Neural cell (in vitro differentiated cells): ENCODE measurements around the gene LCE1E. TPM values are rescaled to one million over a fixed set of nuclear protein-coding genes. Genes with fewer than 3 reads are reported as not detected.

ENCODE experiments used
- H2AFZ ChIP-seq: fragments of 200-600, 300-800 bp; sonication (generic), shearing (Covaris generic); 2 replicates; pipeline ENCODE4 v1.6.0; 2014; ENCODE audit warnings: low read depth, mild to moderate bottlenecking, antibody characterized with exemption, low read length, moderate library complexity
- H3F3A ChIP-seq: fragments of 200-600 bp; shearing (Covaris generic); 2 replicates; pipeline ENCODE4 v1.6.1; 2016; ENCODE audit warnings: mild to moderate bottlenecking, moderate library complexity, mixed read lengths, antibody characterized with exemption, low read length; ENCODE audit not compliant: insufficient read depth, poor library complexity, severe bottlenecking
- H3K27ac ChIP-seq: fragments of 200-600, 300-800 bp; sonication (generic), shearing (Covaris generic); 2 replicates; pipeline ENCODE4 v1.5.1; 2014; ENCODE audit warnings: mild to moderate bottlenecking, low read length, moderate library complexity
- H3K27me3 ChIP-seq: fragments of 300-800, 200-600 bp; sonication (generic), shearing (Covaris generic); 2 replicates; pipeline ENCODE4 v1.6.0; 2014; ENCODE audit warnings: mild to moderate bottlenecking, low read depth, low read length, moderate library complexity; ENCODE audit not compliant: insufficient read depth
- H3K36me3 ChIP-seq: fragments of 300-800, 200-600 bp; sonication (generic), shearing (Covaris generic); 2 replicates; pipeline ENCODE4 v1.5.1; 2014; ENCODE audit warnings: mild to moderate bottlenecking, antibody characterized with exemption, low read length, moderate library complexity; ENCODE audit not compliant: insufficient read depth
- H3K4me2 ChIP-seq: fragments of 300-800, 200-600 bp; sonication (generic), shearing (Covaris generic); 2 replicates; pipeline ENCODE4 v1.6.0; 2014; ENCODE audit warnings: mild to moderate bottlenecking, low read length
- H3K4me3 ChIP-seq: fragments of 300-800, 200-600 bp; sonication (generic), shearing (Covaris generic); 2 replicates; pipeline ENCODE4 v1.5.1; 2014; ENCODE audit warnings: mild to moderate bottlenecking, low read length, moderate library complexity
- H3K79me2 ChIP-seq: fragments of 200-600 bp; shearing (Covaris generic); replicated peaks from 2 replicates; pipeline ENCODE4 v1.6.0; 2014; ENCODE audit warnings: mild to moderate bottlenecking, low read length, moderate library complexity; ENCODE audit not compliant: insufficient read depth
- H3K9ac ChIP-seq: fragments of 300-800, 200-600 bp; sonication (generic), shearing (Covaris generic); 2 replicates; pipeline ENCODE4 v1.6.1; 2016; ENCODE audit warnings: mild to moderate bottlenecking, low read length, mixed read lengths
- H3K9me2 ChIP-seq: fragments of 200-600 bp; shearing (Covaris generic); 2 replicates; pipeline ENCODE4 v1.6.1; 2016; ENCODE audit warnings: mild to moderate bottlenecking, low read length, mixed read lengths; ENCODE audit not compliant: insufficient read depth
- H3K9me3 ChIP-seq: fragments of 200-600, 300-800 bp; sonication (generic), shearing (Covaris generic); 2 replicates; pipeline ENCODE4 v1.6.1; 2016; ENCODE audit warnings: mild to moderate bottlenecking, mixed run types, low read length, moderate library complexity, mixed read lengths
- H4K20me1 ChIP-seq: fragments of 200-600 bp; shearing (Covaris generic); 2 replicates; pipeline ENCODE4 v1.6.1; 2016; ENCODE audit warnings: mild to moderate bottlenecking, mixed run types; ENCODE audit not compliant: insufficient read depth
- CTCF ChIP-seq: fragments of 450-650 bp; IDR thresholded peaks from 2 replicates; pipeline ENCODE4 v1.5.1; 2014; ENCODE audit warnings: antibody characterized with exemption, mild to moderate bottlenecking, moderate library complexity; ENCODE audit not compliant: poor library complexity, severe bottlenecking
- EP300 ChIP-seq: fragments of 450-650 bp; conservative IDR thresholded peaks from 2 replicates; pipeline ENCODE4 v1.6.1; 2014; ENCODE audit warnings: antibody characterized with exemption, mild to moderate bottlenecking, moderate library complexity; ENCODE audit not compliant: poor library complexity, severe bottlenecking
- EZH2 ChIP-seq: fragments of 200-600, 300-800 bp; shearing (Covaris generic), sonication (generic); IDR thresholded peaks from 2 replicates; pipeline ENCODE4 v1.6.1; 2014; ENCODE audit warnings: antibody characterized with exemption, low read length, borderline replicate concordance, mild to moderate bottlenecking; ENCODE audit not compliant: insufficient read depth, poor library complexity, severe bottlenecking
- MXI1 ChIP-seq: fragments of 450-650 bp; conservative IDR thresholded peaks from 2 replicates; pipeline ENCODE4 v1.6.1; 2014; ENCODE audit warnings: antibody characterized with exemption, mild to moderate bottlenecking; ENCODE audit not compliant: poor library complexity, severe bottlenecking
- POLR2AphosphoS5 ChIP-seq: IDR thresholded peaks from 2 replicates; pipeline ENCODE4 v1.6.1; 2012
- RAD21 ChIP-seq: fragments of 450-650 bp; conservative IDR thresholded peaks from 2 replicates; pipeline ENCODE4 v1.6.1; 2014; ENCODE audit warnings: antibody characterized with exemption, mild to moderate bottlenecking, moderate library complexity
- REST ChIP-seq: IDR thresholded peaks from 2 replicates; pipeline ENCODE4 v1.6.1; 2012; ENCODE audit warnings: borderline replicate concordance
- SMC3 ChIP-seq: fragments of 450-650 bp; conservative IDR thresholded peaks from 2 replicates; pipeline ENCODE4 v1.6.1; 2014; ENCODE audit warnings: antibody characterized with exemption, mild to moderate bottlenecking, moderate library complexity; ENCODE audit not compliant: poor library complexity
- TAF1 ChIP-seq: IDR thresholded peaks from 2 replicates; pipeline ENCODE4 v1.6.1; 2012; ENCODE audit warnings: low read depth
- polyA plus RNA-seq: library from polyadenylated mRNA; depleted of rRNA; stranded (reverse); fragments of >200 nt; gene quantifications from 2 replicates; pipeline ENCODE4 v1.2.3, GENCODE V29; 2014

LCE1E gene
- polyA plus RNA-seq, 1 donor from 2014 or later = not detected

- H3K9me3 ChIP-seq = no peaks in the 10 kb centered on the region
- H3K4me3 ChIP-seq = no peak overlapping the region
- no peaks in the 10 kb centered on the region for H3K79me2 ChIP-seq
These were observed 15.6 kb upstream of the LCE1E start for GRCh38 chr1:152770411-152770810.

GRCh38 chr1:152774875-152775274, 11.2 kb upstream of the LCE1E start, which contains the start of gene LCE1F:
LCE1F (plus strand) TSS chr1:152775140; CDS start chr1:152776372, 1,232 bp downstream.
- Histone ChIP-seq H3K27me3 (no peaks in the 10 kb centered on the region), H3K36me3 (no peaks in the 10 kb centered on the region), H3F3A (no peaks in the 10 kb centered on the region), H2AFZ (no peak within 1 kb of the TSS), H3K27ac (no peak within 1 kb of the TSS), H3K4me3 (no peak within 1 kb of the TSS), H4K20me1 (no peaks in the 10 kb centered on the region), H3K79me2 (no peaks in the 10 kb centered on the region), H3K9ac (no peak within 1 kb of the TSS), H3K9me3 (no peaks in the 10 kb centered on the region), H3K9me2 (no peaks in the 10 kb centered on the region), H3K4me2 (no peak within 1 kb of the TSS)
- TF ChIP-seq MXI1 (no peak), TAF1 (no peak), CTCF (no peak), RAD21 (no peak), EP300 (no peak), SMC3 (no peak), POLR2AphosphoS5 (no peak)

More at GRCh38 chr1:152770411-152770810, 15.6 kb upstream of the LCE1E start:
- H4K20me1 ChIP-seq = no peaks in the 10 kb centered on the region
- H3K27ac ChIP-seq = no peak overlapping the region
- H3K4me2 ChIP-seq = no peak overlapping the region
- H2AFZ ChIP-seq = no peak overlapping the region
- no peaks in the 10 kb centered on the region for H3K36me3 ChIP-seq
- no peaks in the 10 kb centered on the region for H3K27me3 ChIP-seq
- H3K9ac ChIP-seq = no peak overlapping the region
- TF ChIP-seq EZH2 (no peak), RAD21 (no peak), CTCF (no peak), REST (no peak), POLR2AphosphoS5 (no peak), EP300 (no peak), SMC3 (no peak), TAF1 (no peak), MXI1 (no peak)
- H3K9me2 ChIP-seq = no peaks in the 10 kb centered on the region
- no peaks in the 10 kb centered on the region for H3F3A ChIP-seq
